ENCODE results near the gene PIK3CB.
"Not testable (repeated sequence)": the region's sequence is repeated elsewhere in the genome, so short reads cannot be mapped to it uniquely, and the experiment has no call there.

PIK3CB gene

DNA sequence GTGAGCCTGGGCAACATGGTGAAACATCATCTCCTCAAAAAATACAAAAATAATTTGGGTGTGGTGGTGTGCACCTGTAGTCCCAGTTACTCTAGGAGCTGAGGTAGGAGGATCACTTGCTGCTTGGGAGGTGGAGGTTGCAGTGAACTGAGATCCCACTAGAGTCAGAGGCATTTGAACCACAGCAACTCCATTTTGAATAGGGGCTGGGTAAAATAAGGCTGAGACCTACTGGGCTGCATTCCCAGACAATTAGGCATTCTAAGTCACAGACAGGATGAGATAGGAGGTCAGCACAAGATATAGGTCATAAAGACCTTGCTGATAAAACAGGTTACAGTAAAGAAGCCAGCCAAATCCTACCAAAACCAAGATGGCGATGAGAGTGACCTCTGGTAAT lies 12.1 kb upstream of the PIK3CB start:
- not testable (repeated sequence) for DNase-seq (ENCODE audit: low read depth in 2 of 2)

- DNase-seq (ENCODE audit: low read depth in 2 of 2): no peak
These were observed 11.6 kb upstream of the PIK3CB start for GRCh38 chr3:138846262-138846791.

DNA sequence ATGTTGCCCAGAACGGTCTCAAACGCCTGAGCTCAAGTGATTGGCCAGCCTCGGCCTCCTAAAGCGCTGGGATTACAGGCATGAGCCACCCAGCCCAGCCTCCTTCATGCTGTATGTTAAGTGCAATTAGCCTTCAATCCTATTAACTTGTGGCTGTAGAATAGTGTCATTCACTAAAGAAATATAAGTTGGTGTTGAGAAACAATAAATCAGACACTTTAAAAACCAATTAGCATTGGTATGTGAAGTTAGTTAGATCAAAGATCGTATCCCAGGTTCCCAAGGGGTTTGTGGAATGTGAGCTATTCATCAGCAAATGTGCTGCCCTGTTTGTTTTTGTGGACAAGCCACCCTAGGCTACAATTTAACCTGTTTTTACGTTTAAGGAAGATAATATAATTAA lies 11.0 kb upstream of the PIK3CB start:
- DNase-seq (ENCODE audit: low read depth in 2 of 2): no peak

- DNase-seq (ENCODE audit: low read depth in 2 of 2): no peak
These were observed 10.5 kb upstream of the PIK3CB start for GRCh38 chr3:138845181-138845601.

DNA sequence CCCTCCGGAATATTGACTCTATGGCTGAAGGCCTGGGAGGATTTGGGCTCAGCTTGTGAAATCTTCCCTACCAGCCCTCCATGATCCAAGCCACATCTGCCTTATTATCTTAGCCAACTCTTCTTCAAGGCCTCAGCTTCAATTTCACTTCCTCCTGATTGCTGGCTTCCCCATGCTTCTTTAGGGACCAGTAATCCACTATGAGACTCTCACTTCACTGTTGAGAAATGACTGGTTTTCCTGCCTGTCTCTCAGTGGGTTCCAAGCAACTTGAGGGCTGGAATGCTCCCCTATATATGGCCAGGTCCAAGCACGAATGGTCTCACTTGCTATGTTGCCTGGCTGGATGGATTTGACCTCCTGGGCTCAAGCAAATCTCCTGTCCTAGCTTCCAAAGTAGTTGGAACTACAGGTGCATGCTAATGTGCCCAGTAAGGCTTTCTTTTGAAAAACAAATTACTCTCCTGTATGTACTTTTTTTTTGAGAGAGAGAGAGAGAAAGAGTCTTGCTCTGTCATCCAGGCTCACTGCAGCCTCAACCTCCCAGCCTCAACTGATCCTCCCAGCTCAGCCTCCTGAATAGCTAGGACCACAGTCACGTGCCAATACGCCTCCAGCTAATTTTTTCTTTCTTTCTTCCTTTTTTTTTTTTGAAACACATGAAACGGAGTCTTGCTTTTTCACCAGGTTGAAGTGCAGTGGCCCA lies 7.9 kb upstream of the PIK3CB start:
- DNase-seq (ENCODE audit: low read depth in 2 of 2): no peak

DNA sequence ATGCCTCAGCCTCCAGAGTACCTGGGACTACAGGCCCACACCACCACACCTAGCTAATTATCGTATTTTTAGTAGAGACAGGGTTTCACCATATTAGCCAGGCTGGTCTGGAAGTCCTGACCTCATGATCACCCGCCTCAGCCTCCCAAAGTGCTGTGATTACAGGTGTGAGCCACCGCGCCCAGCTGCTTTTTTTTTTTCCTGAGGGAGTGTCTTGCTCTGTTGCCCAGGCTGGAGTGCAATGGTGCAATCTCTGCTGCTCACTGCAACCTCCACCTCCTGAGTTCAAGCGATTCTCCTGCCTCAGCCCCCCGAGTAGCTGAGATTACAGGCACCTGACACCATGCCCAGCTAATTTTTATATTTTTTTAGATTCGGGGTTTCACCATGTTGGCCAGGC lies 3.7 kb upstream of the PIK3CB start:
- not testable (repeated sequence) for DNase-seq (ENCODE audit: low read depth in 2 of 2)

DNA sequence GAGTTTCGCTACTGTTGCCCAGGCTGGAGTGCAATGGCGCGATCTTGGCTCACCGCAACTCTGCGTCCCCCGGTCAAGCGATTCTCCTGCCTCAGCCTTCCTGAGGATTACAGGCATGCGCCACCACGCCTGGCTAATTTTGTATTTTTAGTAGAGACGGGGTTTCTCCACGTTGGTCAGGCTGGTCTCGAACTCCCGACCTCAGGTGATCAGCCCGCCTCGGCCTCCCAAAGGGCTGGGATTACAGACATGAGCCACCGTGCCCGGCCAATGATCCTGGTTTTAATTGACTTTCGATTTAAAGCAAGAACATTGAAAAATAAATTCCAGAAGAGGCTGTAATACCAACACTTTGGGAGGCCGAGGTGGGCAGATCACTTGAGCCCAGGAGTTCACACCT lies 1.1 kb upstream of the PIK3CB start:
- DNase-seq (ENCODE audit: low read depth in 2 of 2): not testable (repeated sequence)

- no peak for DNase-seq (ENCODE audit: low read depth in 2 of 2)
These were observed 649 bp upstream of the PIK3CB start for GRCh38 chr3:138835397-138835757.

DNA sequence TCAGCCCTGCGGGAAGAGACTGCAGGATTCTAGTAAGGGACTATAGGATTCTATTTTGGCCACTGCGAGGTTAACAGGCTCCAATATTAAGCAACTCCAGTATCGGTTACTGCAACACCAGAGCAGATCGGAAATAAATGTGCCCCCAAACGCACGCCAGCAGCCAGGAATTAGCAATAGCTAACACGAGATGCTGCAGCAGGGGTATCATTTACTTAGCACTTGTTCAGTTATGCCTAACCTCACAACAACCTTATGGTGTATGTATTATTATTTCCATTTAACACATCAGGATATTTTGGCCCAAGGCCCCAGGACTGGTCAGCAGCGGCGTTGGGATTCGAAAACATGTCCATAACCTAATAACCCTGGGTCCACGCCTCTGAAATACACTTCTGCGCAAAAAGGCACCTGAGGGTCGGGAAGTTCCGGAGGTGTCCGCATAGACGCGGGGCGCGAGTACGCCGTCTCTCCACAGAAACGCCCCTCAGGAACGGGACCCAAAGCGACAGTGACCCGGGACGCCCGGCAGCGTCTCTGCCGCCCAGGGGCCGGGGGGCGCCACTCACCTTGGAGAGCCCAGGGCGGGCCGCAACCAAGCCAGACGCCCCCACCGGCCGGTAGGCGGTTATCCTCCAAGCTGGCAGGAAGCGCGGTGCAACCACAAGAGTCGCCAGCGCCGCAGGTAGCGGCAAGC lies 681 bp downstream of the PIK3CB start:
- DNase-seq (ENCODE audit: low read depth in 2 of 2): peak in 1 of 2 donors; percentile 30

DNA sequence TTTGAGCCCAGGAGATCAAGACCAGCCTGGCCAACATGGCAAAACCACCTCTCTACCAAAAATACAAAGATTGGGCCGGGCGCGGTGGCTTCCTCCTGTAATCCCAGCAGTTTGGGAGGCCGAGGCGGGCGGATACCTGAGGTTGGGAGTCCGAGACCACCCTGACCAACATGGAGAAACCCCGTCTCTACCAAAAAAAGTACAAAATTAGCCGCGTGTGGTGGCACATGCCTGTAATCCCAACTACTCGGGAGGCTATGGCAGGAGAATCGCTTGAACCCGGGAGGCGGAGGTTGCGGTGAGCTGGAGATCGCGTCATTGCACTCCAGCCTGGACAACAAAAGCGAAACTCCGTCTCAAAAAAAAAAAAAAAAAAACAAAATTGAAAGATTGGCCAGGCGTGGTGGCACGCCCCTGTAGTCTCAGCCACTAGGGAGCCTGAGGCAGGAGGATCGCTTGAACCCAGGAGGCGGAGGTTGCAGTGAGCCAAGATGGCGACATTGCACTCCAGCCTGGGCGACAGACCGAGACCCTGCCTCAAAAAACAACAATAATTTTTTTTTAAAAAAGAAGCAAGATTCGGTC lies 2.2 kb downstream of the PIK3CB start:
- DNase-seq (ENCODE audit: low read depth in 2 of 2): not testable (repeated sequence)

- DNase-seq (ENCODE audit: low read depth in 2 of 2): no peak
These were observed 4.7 kb downstream of the PIK3CB start for GRCh38 chr3:138829886-138830510.

DNA sequence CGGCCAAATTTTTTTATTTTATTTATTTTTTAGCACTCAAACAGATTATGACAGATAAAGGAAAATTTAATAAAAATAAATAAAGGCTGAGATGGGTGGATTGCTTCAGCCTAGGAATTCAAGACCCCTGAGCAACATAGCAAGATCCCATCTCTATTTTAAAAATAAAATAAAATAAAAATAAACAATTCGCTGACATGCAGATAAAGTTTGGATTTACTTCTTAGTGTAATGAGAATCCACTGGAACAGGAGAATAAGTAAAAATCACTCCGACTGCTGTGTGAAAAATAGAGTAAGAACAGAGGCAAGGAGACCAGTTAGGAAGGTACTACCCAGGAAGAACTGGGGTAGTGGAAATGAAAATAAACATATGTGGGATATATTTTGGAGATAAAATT lies 5.6 kb downstream of the PIK3CB start:
- DNase-seq (ENCODE audit: low read depth in 2 of 2): no peak

DNA sequence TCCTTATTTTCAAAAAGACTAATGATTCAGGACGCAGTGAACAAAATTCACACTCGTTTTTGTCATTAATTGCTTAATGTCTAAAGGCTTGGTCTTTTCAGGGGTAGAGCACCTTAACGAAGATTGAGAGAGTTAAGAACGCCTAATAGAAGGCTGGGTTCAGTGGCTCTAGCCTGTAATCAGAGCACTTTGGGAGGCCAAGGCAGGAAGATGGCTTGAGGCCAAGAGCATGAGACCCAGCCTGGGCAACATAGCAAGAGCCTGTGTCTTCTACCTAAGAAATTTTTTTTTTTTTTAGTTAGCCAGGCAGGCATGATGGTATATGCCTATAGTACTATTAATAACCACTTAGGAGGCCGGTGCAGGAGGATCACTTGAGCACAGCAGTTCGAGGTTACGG lies 7.5 kb downstream of the PIK3CB start:
- no peak for DNase-seq (ENCODE audit: low read depth in 2 of 2)

- no peak for DNase-seq (ENCODE audit: low read depth in 2 of 2)
These were observed 9.4 kb downstream of the PIK3CB start for GRCh38 chr3:138825336-138825735.

DNA sequence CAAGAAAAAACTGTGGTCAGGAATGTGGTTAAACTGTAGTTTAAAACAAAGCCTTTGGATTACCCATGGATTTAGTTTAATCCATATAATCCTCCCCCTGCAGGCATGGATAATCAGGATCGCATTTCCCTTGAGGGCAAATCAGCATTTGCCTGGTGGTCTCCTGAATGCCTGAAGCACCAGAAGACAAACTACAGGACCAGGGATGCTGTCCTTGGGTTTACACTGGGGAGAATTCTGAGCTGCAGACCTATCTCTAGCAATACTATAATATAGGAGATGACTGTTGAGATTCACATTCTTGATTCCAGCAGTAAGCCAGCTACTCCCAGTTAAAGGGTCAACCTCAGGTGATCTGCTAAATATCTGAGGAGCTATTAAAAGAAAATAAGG lies 10.6 kb downstream of the PIK3CB start:
- no peak for DNase-seq (ENCODE audit: low read depth in 2 of 2)

GRCh38 chr3:138820379-138820778 lies 14.3 kb downstream of the PIK3CB start:
- not testable (repeated sequence) for DNase-seq (ENCODE audit: low read depth in 2 of 2)

GRCh38 chr3:138818185-138818860 lies 16.4 kb downstream of the PIK3CB start:
- no peak for DNase-seq (ENCODE audit: low read depth in 2 of 2)

DNA sequence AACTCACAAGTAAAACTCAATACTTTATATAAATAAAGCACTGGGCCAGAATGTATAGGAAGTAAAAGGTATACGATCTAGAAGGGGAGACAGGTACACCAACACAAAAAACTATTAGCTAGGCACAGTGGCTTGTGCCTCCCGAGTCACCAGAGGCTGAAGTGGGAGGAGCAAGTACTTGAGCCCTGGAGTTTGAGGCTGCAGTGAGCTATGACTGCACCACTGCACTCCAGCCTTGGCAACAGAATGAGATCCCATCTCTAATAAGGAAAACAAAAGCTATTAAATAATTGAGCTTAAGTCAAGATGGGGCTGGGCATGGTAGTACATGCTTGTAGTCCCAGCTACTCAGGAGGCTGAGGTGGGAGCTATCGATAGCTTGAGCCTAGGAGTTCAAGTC lies 17.0 kb downstream of the PIK3CB start:
- no peak for DNase-seq (ENCODE audit: low read depth in 2 of 2)

DNA sequence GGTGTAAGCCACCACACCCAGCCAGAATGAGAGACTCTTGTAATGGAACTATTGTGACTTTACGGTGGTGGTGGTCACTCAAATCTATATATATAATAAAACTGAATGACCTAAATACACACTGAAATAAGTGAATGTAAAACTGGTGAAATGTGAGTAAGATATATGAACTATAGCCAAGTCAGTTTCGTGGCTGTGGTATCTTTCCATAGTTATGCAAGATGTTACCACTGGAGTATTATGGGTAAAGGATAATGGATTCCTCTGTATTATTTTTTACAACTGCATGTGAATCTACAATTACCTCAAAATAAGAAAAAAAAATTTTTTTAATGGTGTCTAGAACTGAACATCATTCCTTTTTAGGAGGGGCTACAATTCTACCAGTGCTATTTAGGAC lies 21.9 kb downstream of the PIK3CB start:
- no peak for DNase-seq (ENCODE audit: low read depth in 2 of 2)

DNA sequence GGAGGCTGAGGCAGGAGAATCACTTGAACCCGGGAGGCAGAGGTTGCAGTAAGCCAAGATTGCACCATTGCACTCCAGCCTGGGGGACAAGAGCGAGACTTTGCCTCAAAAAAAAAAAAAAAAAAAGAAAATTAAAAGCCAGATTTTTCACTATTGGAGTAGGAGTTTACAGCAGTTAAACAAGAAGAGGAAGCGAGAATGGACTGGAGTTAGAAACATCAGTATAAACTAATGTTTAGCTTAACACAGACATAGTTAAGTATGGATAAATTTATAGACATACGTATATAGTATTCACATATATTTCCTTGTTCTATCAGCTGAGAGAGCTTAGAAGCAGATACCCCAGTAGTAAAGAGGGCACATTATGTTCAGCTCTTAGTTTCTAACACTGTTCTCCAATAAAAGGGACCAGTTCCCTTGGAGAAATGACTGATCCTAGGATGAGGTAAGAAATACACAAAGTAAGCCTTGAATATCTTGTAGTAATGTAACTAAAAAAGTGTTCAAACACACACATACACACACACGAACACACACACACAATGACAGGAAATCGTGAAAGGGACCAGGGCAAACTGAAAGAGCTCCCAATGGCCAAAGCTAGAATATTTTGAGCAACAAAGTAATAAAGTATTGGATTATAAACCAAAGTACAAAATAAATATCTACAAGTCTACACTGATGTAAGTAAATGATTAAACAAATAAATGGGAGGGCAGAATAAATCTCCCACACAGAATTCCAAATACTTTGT lies 25.1 kb downstream of the PIK3CB start:
- DNase-seq (ENCODE audit: low read depth in 2 of 2): no peak

Measured in stimulated activated CD4-positive, alpha-beta T cell treated with anti-CD3 and anti-CD28 coated beads, Interleukin-15, amount 100 ng/mL, for 48 hours (primary cell).